GM12891 (cell line): ENCODE measurements around the gene RDH8.

Experiments
- PAX5 ChIP-seq: IDR thresholded peaks from 2 replicates; pipeline ENCODE4 v1.6.1; 2011; ENCODE audit warnings: low read length, moderate library complexity, mild to moderate bottlenecking; ENCODE audit not compliant: insufficient read depth, severe bottlenecking
- POLR2A ChIP-seq: IDR thresholded peaks from 2 replicates; pipeline ENCODE4 v1.6.1; 2011; ENCODE audit warnings: low read depth, low read length, control low read depth
- POLR2AphosphoS5 ChIP-seq: IDR thresholded peaks from 2 replicates; pipeline ENCODE4 v1.6.1; 2011; ENCODE audit warnings: low read depth, low read length, control low read depth
- POU2F2 ChIP-seq: IDR thresholded peaks from 2 replicates; pipeline ENCODE4 v1.6.1; 2011; ENCODE audit warnings: low read depth, mild to moderate bottlenecking, control low read depth, low read length, moderate library complexity
- SPI1 ChIP-seq: IDR thresholded peaks from 2 replicates; pipeline ENCODE4 v1.6.1; 2011; ENCODE audit warnings: low read depth, low read length, control low read depth
- TAF1 ChIP-seq: IDR thresholded peaks from 2 replicates; pipeline ENCODE4 v1.6.1; 2011; ENCODE audit warnings: low read depth, low read length, control low read depth

DNA sequence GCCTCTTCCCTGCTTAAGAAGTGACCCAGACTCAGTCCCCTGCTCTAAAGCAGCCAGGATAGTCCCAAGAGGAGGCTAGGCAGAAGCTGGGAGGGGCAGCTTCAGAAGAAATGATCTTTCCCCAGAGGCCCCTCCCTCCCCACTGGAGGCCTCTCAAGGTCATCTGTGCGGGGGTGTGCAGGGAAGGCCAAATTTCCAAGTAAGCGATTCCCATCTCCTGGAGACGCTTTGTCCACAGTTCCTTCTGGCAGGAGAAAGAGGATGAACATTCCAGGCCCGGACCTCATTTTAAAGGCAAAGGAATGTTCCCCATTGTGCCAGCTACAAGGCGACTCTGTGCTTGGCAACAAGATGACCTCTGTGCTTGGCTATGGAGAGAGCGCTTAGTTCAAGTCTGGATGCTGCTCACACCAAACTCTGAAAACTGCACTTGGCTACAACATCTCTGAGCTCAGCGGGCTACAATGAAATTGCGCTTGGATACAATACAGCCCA lies 26.4 kb upstream of the RDH8 start:
- TF ChIP-seq POLR2AphosphoS5 (no peak), POLR2A (no peak), TAF1 (no peak), SPI1 (no peak), POU2F2 (no peak), PAX5 (no peak)
